HG03139 (cell line): ENCODE data around the gene APOE.
"Not testable (repeated sequence)": the region's sequence is repeated elsewhere in the genome, so short reads cannot be mapped to it uniquely, and the experiment has no call there.

Experiments used
- ATAC-seq: cut with Tn5 transposase; IDR thresholded peaks from one replicate; pipeline ENCODE4 v1.9.1; 2021; ENCODE audit not compliant: unreplicated experiment

Gene APOE

DNA sequence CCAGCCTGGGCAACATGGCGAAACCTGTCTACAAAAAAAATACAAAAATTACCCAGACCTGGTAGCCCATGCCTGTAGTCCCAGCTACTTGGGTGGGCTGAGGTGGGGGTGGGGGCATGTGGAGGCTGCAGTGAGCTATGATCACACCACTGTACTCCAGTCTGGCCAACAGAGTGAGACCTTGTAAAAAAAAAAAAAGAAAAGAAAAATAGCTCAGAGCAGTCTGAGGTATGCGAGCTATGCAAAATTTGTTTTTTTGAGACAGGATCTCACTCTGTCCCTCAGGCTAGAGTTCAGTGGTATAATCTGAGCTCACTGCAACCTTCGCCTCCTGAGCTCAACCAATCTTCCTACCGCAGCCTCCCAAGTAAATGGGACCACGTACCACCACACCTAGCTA, 21.7 kb upstream of the APOE start:
- no peak for ATAC-seq

DNA sequence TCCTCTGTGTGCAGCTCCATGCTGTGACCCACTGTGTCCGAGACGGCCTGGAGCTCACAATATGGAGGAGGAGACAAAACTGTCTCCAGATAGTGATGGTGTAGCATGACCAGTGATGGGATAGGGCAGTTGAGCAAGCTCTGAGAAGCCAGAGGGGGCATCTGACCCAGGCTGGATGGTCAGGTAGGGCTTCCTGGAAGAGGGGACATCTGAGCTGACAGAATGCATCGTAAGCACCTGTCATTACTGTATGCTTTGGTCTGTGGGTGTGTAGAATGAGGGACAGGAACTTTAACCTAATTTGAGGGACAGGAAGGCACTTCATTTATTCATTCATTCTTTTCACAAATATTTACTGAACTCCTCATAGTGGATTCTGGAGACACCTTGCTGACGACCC, 21.0 kb upstream of the APOE start:
- ATAC-seq = no peak

DNA sequence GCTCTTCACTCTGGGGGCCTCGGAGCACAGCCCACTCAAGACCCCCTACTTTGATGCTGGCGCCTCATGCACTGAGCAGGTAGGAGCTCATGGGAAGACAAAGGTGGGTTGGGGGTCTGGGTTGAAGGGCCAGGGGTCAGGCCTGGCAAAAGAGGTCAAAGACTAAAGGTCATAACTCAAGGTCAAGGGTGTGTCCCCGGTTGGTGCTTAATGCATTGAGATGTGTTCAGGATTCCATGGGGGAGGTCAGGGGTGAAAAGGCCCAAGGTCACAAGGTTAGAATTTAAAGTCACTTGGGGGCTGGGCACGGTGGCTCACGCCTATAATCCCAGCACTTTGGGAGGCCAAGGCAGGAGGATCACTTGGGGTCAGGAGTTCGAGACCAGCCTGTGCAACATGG, 19.5 kb upstream of the APOE start:
- ATAC-seq = no peak

DNA sequence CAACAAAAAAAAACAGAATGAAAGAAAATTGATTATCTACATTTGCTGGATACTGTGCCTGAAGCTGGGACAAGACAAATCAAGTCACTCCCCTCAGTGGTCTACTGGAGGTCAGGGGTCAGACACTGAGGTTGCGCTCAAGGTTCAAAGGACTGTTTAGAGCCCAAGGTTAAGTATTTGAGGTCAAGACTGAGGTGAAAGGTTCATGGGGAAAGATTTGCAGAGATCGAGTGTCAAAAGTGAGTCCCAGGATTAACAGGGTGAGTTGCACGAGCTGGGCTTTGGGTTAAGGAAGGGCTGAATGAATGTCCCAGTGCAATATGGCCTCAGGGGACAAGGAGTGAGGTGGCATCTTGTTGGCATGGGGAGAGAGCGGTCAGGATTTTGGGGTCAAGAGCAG, 17.9 kb upstream of the APOE start:
- ATAC-seq = no peak

DNA sequence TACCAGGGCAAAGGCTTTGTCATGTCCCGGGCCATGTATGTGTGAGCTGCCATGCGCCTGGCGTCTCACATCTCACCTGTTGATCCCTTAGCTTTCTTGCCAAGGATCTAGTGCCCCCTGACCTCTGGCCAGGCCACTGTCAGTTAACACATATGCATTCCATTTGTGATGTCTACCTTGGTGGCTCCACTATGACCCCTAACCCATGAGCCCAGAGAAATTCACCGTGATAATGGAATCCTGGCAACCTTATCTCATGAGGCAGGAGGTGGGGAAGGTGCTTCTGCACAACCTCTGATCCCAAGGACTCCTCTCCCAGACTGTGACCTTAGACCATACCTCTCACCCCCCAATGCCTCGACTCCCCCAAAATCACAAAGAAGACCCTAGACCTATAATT, 17.3 kb upstream of the APOE start:
- ATAC-seq = not testable (repeated sequence)

DNA sequence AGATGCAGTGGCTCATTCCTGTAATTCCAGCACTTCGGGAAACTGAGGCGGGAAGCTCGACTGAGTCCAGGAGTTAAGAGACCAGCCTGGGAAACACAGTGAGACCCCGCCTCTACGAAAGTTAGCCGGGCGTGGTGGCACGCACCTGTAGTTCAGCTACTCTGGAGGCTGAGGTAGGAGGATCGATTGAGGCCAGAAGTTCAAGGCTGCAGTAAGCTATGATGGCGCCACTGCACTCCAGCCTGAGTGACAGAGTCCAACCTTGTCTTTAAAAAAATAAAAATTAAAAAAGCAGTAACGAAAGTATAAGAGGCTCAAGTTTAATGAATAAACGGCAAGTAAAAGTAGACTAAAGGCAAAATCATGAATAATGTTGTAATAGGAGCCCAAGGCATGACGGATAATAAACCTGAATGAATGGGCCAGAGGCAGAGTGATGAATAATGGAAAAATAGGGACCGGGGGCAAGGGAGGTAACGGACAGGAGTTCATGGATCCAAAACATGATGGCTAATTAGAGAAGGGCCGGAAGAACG, 15.7 kb upstream of the APOE start:
- no peak for ATAC-seq

DNA sequence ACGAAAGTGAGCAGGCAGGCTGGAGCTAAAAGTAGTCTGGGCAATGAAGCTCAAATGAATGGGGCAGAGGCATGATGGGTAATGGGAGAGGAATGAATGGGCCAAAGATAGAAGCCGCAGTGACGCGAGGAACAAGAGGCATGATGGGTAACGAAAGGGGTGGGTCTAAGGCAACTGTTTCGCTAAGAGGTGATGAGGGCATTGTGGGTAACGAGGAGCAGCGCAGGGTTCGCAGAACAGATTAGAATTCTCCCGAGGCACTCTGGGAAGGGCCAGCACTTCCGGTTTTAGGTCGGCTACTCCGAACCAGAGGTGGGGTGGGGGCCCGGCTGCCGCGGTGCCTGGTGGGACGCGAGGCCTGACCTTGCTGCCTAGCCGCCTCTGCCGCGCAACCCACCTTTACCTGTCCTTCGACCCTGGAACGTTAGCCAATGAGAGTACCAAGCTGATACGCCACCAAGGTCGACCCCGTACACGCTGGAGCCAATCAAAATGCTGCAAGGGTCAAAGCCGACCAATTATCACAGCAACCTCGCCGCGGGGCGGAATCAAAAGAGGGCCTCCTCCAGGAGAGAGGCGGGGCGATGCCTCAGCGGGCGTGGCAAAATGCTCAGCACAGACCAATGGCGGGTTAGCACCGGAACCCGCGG, 15.1 kb upstream of the APOE start:
- peak; percentile 74 for ATAC-seq

DNA sequence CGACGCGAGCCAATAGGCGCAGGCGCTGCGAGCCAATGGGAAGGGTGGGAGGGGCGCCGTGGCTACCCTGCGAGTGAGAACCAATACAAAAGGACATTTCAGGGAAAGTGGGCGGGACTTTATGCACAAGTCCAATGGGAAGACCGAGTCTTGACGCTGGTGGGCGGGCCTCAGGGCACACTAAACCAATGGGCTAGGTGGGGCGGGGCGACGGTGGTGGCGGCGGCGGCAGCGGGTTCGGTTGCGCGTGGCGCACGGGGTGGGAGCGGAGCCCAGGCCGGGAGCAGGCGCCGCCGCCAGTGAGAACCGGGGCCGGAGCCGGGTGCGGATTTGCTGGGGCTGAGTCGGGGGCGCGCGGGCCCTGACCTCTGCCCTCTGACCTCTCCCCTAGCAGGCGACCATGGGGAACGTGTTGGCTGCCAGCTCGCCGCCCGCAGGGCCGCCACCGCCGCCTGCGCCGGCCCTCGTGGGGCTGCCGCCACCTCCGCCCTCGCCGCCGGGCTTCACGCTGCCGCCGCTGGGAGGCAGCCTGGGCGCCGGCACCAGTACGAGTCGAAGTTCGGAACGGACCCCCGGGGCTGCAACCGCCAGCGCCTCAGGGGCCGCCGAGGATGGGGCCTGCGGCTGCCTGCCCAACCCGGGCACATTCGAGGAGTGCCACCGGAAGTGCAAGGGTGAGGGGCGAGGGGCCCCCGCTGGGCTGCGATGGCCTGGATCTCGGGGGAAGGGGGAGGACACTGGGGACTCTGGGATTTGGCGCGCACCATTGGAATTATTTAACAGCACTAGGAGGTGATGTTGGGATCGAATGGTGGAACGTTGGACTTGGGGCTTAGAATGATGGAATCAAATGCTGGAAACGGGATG, 14.3 kb upstream of the APOE start, which contains the start of gene TOMM40:
TSS of gene TOMM40 (plus strand) at position 239 of the 867 bp plus-strand sequence. CDS start at position 401, 162 bp downstream.
- ATAC-seq = peak; percentile 0

DNA sequence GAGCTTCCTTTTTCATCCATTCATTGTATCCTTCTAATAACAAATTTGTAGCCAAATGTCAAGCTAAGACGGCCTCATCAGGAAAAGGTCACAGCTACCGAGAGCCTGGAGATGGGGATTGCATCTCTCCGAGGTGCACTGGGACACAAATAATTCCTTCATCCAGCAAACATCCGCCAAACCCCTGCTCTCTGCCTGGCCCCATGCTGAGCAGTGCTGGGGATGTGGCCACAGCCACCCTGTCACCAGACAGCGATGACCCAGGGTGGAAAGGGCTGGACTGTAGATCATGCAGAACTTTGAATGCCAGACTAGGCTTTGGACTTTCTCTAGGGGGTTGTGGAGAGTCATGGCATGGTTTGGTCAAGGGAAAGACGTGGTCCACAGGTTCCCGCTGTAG, 12.7 kb upstream of the APOE start:
- no peak for ATAC-seq

DNA sequence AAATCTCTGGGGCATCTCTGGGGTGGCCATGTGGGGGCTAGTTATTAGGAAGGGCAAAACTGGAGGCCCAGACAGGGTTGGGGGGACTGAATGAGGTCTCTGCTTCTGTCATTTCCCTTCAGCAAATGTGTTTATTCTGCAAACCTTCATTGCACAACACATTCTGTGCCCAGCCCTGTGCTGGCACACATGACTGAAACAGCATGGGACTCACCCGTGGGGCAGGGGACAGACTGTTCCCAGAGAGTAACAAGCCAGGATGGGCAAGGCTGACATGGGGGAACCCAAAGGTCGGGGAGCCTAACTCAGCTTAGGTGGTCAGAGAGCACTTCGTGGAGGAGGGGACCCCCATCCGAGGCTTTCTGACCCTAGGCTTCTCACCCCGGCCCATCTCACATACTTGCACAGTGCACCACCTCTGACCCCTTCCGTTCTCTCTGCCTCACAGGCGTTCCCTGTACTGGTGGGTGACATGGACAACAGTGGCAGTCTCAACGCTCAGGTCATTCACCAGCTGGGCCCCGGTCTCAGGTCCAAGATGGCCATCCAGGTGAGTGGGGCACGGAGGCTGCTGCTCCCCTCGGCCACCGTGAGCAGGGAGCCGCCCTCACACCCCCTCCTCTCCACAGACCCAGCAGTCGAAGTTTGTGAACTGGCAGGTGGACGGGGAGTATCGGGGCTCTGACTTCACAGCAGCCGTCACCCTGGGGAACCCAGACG, 12.1 kb upstream of the APOE start:
- no peak for ATAC-seq

DNA sequence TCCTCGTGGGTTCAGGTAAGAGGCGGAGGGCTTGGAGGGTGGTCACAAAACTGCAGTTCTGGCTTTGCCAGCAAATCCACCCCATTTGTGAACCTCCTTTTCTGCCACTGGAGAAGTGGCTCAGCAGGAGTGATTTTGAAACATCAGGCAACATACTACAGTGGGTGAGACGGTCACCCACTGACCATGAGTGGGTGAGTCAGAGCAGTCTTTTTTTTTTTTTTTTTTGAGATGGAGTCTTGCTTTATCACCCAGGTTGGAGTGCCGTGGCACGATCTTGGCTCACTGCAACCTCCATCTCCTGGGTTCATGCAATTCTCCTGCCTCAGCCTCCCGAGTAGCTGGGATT, 11.6 kb upstream of the APOE start:
- ATAC-seq = no peak

DNA sequence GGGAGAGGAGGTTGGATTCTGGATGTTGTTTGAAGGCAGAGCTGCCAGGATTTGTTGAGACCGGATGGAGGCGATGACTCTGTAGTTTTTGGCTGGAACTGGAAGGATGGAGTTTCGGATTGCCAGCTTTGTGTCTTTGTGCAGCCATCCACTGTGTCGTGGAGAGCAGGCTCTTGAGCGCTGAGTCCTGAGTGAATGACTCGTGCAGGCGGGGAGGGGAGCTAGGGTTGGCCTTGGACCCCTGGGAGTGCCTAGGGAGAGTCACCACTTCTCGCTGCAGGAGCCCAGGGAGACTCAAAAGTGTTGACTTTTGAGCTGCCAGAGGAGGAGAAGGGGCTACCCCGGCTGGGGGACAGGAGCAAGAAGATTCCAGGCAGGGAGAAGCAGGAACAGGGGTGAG, 10.7 kb upstream of the APOE start:
- ATAC-seq = no peak

DNA sequence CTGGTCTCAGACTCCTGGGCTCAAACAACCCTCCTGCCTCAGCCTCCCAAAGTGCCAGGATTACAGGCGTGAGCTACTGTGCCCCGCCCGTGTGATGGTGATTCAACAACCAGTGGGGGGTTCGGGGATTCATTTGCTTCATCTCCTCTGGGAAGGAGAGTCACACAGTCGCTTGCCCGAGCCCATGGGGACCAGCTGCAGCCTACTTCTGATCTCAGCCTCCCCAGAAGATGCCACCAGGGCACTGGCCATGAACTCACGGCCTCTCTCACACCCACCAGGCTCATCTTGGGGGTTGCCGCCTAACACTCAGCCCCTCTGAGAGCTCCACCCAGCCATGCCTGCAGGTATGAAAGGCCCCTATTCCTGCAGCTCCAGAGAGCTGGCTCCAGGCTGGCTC, 7.8 kb upstream of the APOE start:
- no peak for ATAC-seq

DNA sequence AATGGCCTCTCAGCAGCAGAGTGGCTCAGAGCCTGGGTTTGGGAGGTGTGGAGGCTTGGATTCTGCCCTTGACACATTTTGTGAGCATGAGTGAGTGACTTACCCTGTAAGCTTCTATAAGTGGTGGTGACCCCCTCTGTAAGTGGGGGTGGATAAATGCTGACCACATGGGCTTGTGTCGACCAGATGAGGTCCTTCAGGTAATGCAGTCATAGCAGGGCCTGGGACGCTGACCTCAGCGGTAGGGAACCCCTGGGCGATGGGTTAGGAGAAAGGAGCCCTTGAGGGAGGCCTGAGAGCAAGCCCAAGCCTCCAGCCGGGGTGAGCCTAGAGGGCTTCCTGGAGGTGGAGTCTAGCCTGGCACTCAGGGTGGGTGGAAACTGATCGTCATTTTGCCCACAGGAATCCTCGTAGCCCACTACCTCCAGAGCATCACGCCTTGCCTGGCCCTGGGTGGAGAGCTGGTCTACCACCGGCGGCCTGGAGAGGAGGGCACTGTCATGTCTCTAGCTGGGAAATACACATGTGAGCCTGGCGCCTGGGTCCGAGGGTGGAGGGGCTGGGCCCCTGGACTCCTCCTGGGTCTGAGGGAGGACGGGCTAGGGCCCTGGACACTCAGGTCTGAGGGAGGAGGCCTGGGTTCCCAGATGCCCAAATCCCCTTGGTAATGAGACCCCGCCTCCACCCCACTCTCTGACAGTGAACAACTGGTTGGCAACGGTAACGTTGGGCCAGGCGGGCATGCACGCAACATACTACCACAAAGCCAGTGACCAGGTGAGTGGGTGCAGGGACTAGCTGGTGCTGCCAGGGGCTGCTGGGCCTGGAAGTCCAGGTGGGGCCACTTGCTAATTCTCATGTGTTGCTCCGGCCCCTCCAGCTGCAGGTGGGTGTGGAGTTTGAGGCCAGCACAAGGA, 5.0 kb upstream of the APOE start:
- ATAC-seq = no peak

DNA sequence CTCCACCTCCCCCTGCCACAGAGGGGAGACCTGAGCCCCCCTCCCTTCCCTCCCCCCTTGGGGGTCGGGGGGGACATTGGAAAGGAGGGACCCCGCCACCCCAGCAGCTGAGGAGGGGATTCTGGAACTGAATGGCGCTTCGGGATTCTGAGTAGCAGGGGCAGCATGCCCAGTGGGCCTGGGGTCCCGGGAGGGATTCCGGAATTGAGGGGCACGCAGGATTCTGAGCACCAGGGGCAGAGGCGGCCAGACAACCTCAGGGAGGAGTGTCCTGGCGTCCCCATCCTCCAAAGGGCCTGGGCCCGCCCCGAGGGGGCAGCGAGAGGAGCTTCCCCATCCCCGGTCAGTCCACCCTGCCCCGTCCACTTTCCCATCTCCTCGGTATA, 2.4 kb upstream of the APOE start:
- ATAC-seq = no peak

DNA sequence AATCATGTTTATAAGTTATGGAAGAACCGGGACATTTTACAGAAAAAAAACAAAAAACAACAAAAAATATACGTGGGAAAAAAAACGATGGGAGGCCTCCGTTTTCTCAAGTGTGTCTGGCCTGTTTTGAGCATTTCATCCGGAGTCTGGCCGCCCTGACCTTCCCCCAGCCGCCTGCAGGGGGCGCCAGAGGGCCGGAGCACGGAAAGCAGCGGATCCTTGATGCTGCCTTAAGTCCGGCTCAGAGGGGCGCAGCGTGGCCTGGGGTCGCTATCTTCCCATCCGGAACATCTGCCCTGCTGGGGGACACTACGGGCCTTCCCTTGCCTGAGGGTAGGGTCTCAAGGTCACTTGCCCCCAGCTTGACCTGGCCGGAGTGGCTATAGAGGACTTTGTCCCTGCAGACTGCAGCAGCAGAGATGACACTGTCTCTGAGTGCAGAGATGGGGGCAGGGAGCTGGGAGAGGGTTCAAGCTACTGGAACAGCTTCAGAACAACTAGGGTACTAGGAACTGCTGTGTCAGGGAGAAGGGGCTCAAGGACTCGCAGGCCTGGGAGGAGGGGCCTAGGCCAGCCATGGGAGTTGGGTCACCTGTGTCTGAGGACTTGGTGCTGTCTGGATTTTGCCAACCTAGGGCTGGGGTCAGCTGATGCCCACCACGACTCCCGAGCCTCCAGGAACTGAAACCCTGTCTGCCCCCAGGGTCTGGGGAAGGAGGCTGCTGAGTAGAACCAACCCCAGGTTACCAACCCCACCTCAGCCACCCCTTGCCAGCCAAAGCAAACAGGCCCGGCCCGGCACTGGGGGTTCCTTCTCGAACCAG, 1.8 kb upstream of the APOE start:
- no peak for ATAC-seq

DNA sequence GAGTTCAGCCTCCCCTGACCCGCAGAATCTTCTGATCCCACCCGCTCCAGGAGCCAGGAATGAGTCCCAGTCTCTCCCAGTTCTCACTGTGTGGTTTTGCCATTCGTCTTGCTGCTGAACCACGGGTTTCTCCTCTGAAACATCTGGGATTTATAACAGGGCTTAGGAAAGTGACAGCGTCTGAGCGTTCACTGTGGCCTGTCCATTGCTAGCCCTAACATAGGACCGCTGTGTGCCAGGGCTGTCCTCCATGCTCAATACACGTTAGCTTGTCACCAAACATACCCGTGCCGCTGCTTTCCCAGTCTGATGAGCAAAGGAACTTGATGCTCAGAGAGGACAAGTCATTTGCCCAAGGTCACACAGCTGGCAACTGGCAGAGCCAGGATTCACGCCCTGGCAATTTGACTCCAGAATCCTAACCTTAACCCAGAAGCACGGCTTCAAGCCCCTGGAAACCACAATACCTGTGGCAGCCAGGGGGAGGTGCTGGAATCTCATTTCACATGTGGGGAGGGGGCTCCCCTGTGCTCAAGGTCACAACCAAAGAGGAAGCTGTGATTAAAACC, 1.1 kb upstream of the APOE start:
- ATAC-seq = no peak

DNA sequence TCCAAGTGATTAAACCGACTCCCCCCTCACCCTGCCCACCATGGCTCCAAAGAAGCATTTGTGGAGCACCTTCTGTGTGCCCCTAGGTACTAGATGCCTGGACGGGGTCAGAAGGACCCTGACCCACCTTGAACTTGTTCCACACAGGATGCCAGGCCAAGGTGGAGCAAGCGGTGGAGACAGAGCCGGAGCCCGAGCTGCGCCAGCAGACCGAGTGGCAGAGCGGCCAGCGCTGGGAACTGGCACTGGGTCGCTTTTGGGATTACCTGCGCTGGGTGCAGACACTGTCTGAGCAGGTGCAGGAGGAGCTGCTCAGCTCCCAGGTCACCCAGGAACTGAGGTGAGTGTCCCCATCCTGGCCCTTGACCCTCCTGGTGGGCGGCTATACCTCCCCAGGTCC, 2.0 kb downstream of the APOE start:
- ATAC-seq = no peak

DNA sequence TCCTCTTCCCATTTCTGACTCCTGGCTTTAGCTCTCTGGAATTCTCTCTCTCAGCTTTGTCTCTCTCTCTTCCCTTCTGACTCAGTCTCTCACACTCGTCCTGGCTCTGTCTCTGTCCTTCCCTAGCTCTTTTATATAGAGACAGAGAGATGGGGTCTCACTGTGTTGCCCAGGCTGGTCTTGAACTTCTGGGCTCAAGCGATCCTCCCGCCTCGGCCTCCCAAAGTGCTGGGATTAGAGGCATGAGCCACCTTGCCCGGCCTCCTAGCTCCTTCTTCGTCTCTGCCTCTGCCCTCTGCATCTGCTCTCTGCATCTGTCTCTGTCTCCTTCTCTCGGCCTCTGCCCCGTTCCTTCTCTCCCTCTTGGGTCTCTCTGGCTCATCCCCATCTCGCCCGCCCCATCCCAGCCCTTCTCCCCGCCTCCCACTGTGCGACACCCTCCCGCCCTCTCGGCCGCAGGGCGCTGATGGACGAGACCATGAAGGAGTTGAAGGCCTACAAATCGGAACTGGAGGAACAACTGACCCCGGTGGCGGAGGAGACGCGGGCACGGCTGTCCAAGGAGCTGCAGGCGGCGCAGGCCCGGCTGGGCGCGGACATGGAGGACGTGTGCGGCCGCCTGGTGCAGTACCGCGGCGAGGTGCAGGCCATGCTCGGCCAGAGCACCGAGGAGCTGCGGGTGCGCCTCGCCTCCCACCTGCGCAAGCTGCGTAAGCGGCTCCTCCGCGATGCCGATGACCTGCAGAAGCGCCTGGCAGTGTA, 2.7 kb downstream of the APOE start:
- no peak for ATAC-seq
